Peyer's patch (tissue), 4 donors: ENCODE results near the gene PIK3CD.

Experiments used
- CTCF ChIP-seq, 6 experiments: fragments of 450-650 bp in 4 of 6; fragments of 200-600 bp in 2 of 6; sonication (generic) in 1 of 6; IDR thresholded peaks; one replicate each; pipeline ENCODE4 v1.5.1; 2017 to 2019; ENCODE audit warnings: antibody characterized with exemption in 6 of 6, mild to moderate bottlenecking in 3 of 6, moderate library complexity in 1 of 6
- POLR2A ChIP-seq, 2 donors: fragments of 450-650 bp; IDR thresholded peaks; one replicate each; pipeline ENCODE4 v1.5.1; 2017; ENCODE audit warnings: antibody characterized with exemption in 2 of 2, mild to moderate bottlenecking in 2 of 2, moderate library complexity in 2 of 2

GRCh38 chr1:9736241-9736640, 84.7 kb downstream of the PIK3CD start:
- TF ChIP-seq POLR2A (IDR thresholded peaks at IDR 0.05) (no peak), CTCF (IDR thresholded peaks at IDR 0.05) (no peak)
